ENCODE results near the gene NBPF8. TPM values are rescaled to one million over a fixed set of nuclear protein-coding genes. Genes with fewer than 3 reads are reported as not detected.
A peak's percentile ranks its signal among the peaks of the same experiment; 100 is the strongest.
"Not testable (repeated sequence)": the region's sequence is repeated elsewhere in the genome, so short reads cannot be mapped to it uniquely, and the experiment has no call there.

The NBPF8 gene
- total RNA-seq (2021; fragmentation: NEBNext Ultra II Directional; extraction: Animal tissue kit (Norgen Biotek cat#: 25700)), result 1 to 10 TPM; 5.5 to 7.0 (median 6.0) TPM
- long read RNA-seq, partial matches to known transcripts, result 3 of 15 reads
- long read RNA-seq, other reads (novel, unspliced or antisense), result 12 of 15 reads

GRCh38 chr1:120414911-120415480, at the start of gene NBPF8:
Gene NBPF8 (plus strand): TSS chr1:120415035. CDS start chr1:120436523, 21,488 bp downstream.
- Mint-ChIP-seq H3K4me3 (peak within 1 kb of the TSS; percentile 96), H3K27ac (peak within 1 kb of the TSS; percentile 88)
- H3K36me3 Mint-ChIP-seq (ENCODE audit: low read depth); H3K4me1 Mint-ChIP-seq (ENCODE audit: low read depth); H3K9me3 Mint-ChIP-seq; H3K27me3 Mint-ChIP-seq (ENCODE audit: insufficient read depth): not testable (repeated sequence)
- peak; percentile 48 for DNase-seq

GRCh38 chr1:120367709-120368108, 47.1 kb upstream of the NBPF8 start:
- not testable (repeated sequence) for H3K9me3 Mint-ChIP-seq; H3K27me3 Mint-ChIP-seq (ENCODE audit: insufficient read depth); H3K27ac Mint-ChIP-seq; H3K4me3 Mint-ChIP-seq; DNase-seq; H3K36me3 Mint-ChIP-seq (ENCODE audit: low read depth)
- peaks cover 11% of the 10 kb centered on the region; the same call in 1 of the 2 replicates for H3K4me1 Mint-ChIP-seq (ENCODE audit: low read depth)

GRCh38 chr1:120386651-120387050, 28.2 kb upstream of the NBPF8 start:
- not testable (repeated sequence) for H3K4me3 Mint-ChIP-seq; H3K36me3 Mint-ChIP-seq (ENCODE audit: low read depth); DNase-seq; H3K4me1 Mint-ChIP-seq (ENCODE audit: low read depth); H3K27ac Mint-ChIP-seq; H3K9me3 Mint-ChIP-seq; H3K27me3 Mint-ChIP-seq (ENCODE audit: insufficient read depth)

- TF ChIP-seq CTCF (IDR thresholded peaks at IDR 0.05), result peak; percentile 43
- not testable (repeated sequence) for H3K4me1 Mint-ChIP-seq (ENCODE audit: low read depth); H3K9me3 Mint-ChIP-seq; H3K27ac Mint-ChIP-seq; H3K36me3 Mint-ChIP-seq (ENCODE audit: low read depth); H3K27me3 Mint-ChIP-seq (ENCODE audit: insufficient read depth); H3K4me3 Mint-ChIP-seq
- peak; percentile 61 for DNase-seq
Observed at GRCh38 chr1:120388597-120389126, 26.2 kb upstream of the NBPF8 start.

GRCh38 chr1:120391365-120391764, 23.5 kb upstream of the NBPF8 start:
- not testable (repeated sequence) for H3K27me3 Mint-ChIP-seq (ENCODE audit: insufficient read depth); H3K9me3 Mint-ChIP-seq; H3K27ac Mint-ChIP-seq; H3K4me3 Mint-ChIP-seq; H3K36me3 Mint-ChIP-seq (ENCODE audit: low read depth); H3K4me1 Mint-ChIP-seq (ENCODE audit: low read depth); DNase-seq

- not testable (repeated sequence) for H3K4me3 Mint-ChIP-seq; H3K4me1 Mint-ChIP-seq (ENCODE audit: low read depth); H3K36me3 Mint-ChIP-seq (ENCODE audit: low read depth); H3K27ac Mint-ChIP-seq; H3K27me3 Mint-ChIP-seq (ENCODE audit: insufficient read depth); H3K9me3 Mint-ChIP-seq; DNase-seq
- peak; percentile 58 for TF ChIP-seq CTCF (IDR thresholded peaks at IDR 0.05)
Observed at GRCh38 chr1:120393316-120394232, 21.3 kb upstream of the NBPF8 start.

- H3K4me1 Mint-ChIP-seq (ENCODE audit: low read depth); H3K9me3 Mint-ChIP-seq; H3K27me3 Mint-ChIP-seq (ENCODE audit: insufficient read depth); H3K27ac Mint-ChIP-seq; DNase-seq; H3K36me3 Mint-ChIP-seq (ENCODE audit: low read depth); H3K4me3 Mint-ChIP-seq: not testable (repeated sequence)
Observed at GRCh38 chr1:120405348-120405747, 9.5 kb upstream of the NBPF8 start.

GRCh38 chr1:120414451-120414850, 384 bp upstream of the NBPF8 start:
- H3K4me1 Mint-ChIP-seq (ENCODE audit: low read depth); H3K27ac Mint-ChIP-seq; H3K27me3 Mint-ChIP-seq (ENCODE audit: insufficient read depth); H3K9me3 Mint-ChIP-seq; H3K4me3 Mint-ChIP-seq; H3K36me3 Mint-ChIP-seq (ENCODE audit: low read depth); DNase-seq: not testable (repeated sequence)

GRCh38 chr1:120415492-120415961, 692 bp downstream of the NBPF8 start:
- DNase-seq, result peak; percentile 64
- not testable (repeated sequence) for H3K36me3 Mint-ChIP-seq (ENCODE audit: low read depth); H3K27me3 Mint-ChIP-seq (ENCODE audit: insufficient read depth); H3K9me3 Mint-ChIP-seq; H3K4me1 Mint-ChIP-seq (ENCODE audit: low read depth)
- Mint-ChIP-seq H3K4me3 (peak overlapping the region; percentile 96), H3K27ac (peak overlapping the region; percentile 88)

- not testable (repeated sequence) for DNase-seq; H3K27me3 Mint-ChIP-seq (ENCODE audit: insufficient read depth); H3K27ac Mint-ChIP-seq; H3K36me3 Mint-ChIP-seq (ENCODE audit: low read depth); H3K4me3 Mint-ChIP-seq; H3K4me1 Mint-ChIP-seq (ENCODE audit: low read depth); H3K9me3 Mint-ChIP-seq
Observed at GRCh38 chr1:120425063-120425462, 10.2 kb downstream of the NBPF8 start.

- H3K9me3 Mint-ChIP-seq; H3K4me1 Mint-ChIP-seq (ENCODE audit: low read depth); H3K27me3 Mint-ChIP-seq (ENCODE audit: insufficient read depth); DNase-seq; H3K27ac Mint-ChIP-seq; H3K36me3 Mint-ChIP-seq (ENCODE audit: low read depth); H3K4me3 Mint-ChIP-seq: not testable (repeated sequence)
Observed at GRCh38 chr1:120431626-120432025, 16.8 kb downstream of the NBPF8 start.

Data from HFFc6 (cell line).